Endothelial cell of umbilical vein (primary cell): Measurements from ENCODE around the gene LCN6. TPM values are rescaled to one million over a fixed set of nuclear protein-coding genes. Genes with fewer than 3 reads are reported as not detected.

Experiments
- BruUV-seq: library from RNA; stranded (reverse); fragments of 400-500 nt; replicated peaks from 2 replicates; lab custom pipeline; 2021; lab: Mats Ljungman, UMichigan
- CTCF ChIA-PET: fragments of 300-600, 350-600 bp; sonication (Branson Sonifier 250); formaldehyde crosslinking; loops from one replicate; lab custom pipeline; 2021; ENCODE audit warnings: antibody characterized with exemption, inconsistent platforms; lab: Charles Lee
- POLR2A ChIA-PET: fragments of 300-600, 350-600 bp; sonication (Branson Sonifier 250); formaldehyde crosslinking; loops from one replicate; lab custom pipeline; 2021; ENCODE audit warnings: antibody characterized with exemption, inconsistent platforms; lab: Charles Lee
- DNase-seq: peaks from one replicate; pipeline ENCODE4 v3.0.0-alpha.2; 2011; ENCODE audit warnings: low read depth, low spot score
- FAIRE-seq: peaks from 2 replicates; lab custom pipeline; 2011; peaks lifted over from hg19 to GRCh38; lab: Jason Lieb, UNC
- H2AFZ ChIP-seq: 2 replicates; pipeline ENCODE4 v1.6.0; 2012; ENCODE audit warnings: low read depth, low read length, control low read depth, inconsistent platforms
- H3K27ac ChIP-seq: 2 replicates; pipeline ENCODE4 v1.5.1; 2011; ENCODE audit warnings: low read depth, mild to moderate bottlenecking, control low read depth, low read length, moderate library complexity; ENCODE audit not compliant: insufficient read depth
- H3K27me3 ChIP-seq, 2 experiments: 2 replicates each; pipeline versions ENCODE4 v1.6.0 to v1.6.1; 2011; ENCODE audit warnings: low read length in 2 of 2, mixed read lengths in 1 of 2; ENCODE audit not compliant: control insufficient read depth in 2 of 2, insufficient read depth in 2 of 2
- H3K36me3 ChIP-seq, 2 experiments: 2 replicates in 1 of 2; 3 replicates in 1 of 2; pipeline ENCODE4 v1.5.1; 2011; ENCODE audit warnings: low read length in 2 of 2, mild to moderate bottlenecking in 1 of 2, moderate library complexity in 1 of 2; ENCODE audit not compliant: control insufficient read depth in 2 of 2, insufficient read depth in 2 of 2; ENCODE audit errors: extremely low read depth in 1 of 2
- H3K4me1 ChIP-seq: 3 replicates; pipeline ENCODE4 v1.5.1; 2011; ENCODE audit warnings: mild to moderate bottlenecking, low read length; ENCODE audit not compliant: control insufficient read depth, insufficient read depth; ENCODE audit errors: extremely low read depth
- H3K4me2 ChIP-seq: 2 replicates; pipeline ENCODE4 v1.6.1; 2011; ENCODE audit warnings: low read length, control low read depth, mixed read lengths; ENCODE audit not compliant: insufficient read depth
- H3K4me3 ChIP-seq, 3 experiments: fragments of 200-600 bp in 1 of 3; sonication (generic), shearing (Covaris generic) in 1 of 3; replicated peaks in 1 of 3; 2 replicates each; pipeline ENCODE4 v1.5.1; 2011 to 2016; ENCODE audit warnings: control low read depth in 3 of 3, low read length in 3 of 3, mild to moderate bottlenecking in 2 of 3, inconsistent platforms in 1 of 3, low read depth in 1 of 3, moderate library complexity in 1 of 3; ENCODE audit not compliant: insufficient read depth in 1 of 3
- H3K79me2 ChIP-seq: 2 replicates; pipeline ENCODE4 v1.6.0; 2012; ENCODE audit warnings: low read length, inconsistent platforms; ENCODE audit not compliant: control insufficient read depth, insufficient read depth
- H3K9ac ChIP-seq: replicated peaks from 2 replicates; pipeline ENCODE3; 2011; ENCODE audit warnings: low read length, control low read depth; ENCODE audit not compliant: insufficient read depth; ENCODE audit errors: extremely low read depth
- H3K9me1 ChIP-seq: replicated peaks from 3 replicates; pipeline ENCODE4 v1.6.0; 2011; ENCODE audit warnings: mild to moderate bottlenecking, low read length; ENCODE audit not compliant: control insufficient read depth, insufficient read depth; ENCODE audit errors: extremely low read depth
- H3K9me3 ChIP-seq: replicated peaks from 2 replicates; pipeline ENCODE4 v1.5.1; 2012; ENCODE audit warnings: low read length, inconsistent platforms; ENCODE audit not compliant: control insufficient read depth, insufficient read depth
- H4K20me1 ChIP-seq: replicated peaks from 2 replicates; pipeline ENCODE3; 2011; ENCODE audit warnings: mild to moderate bottlenecking, low read length; ENCODE audit not compliant: control insufficient read depth, insufficient read depth; ENCODE audit errors: extremely low read depth
- CTCF ChIP-seq, 2 donors: IDR thresholded peaks; 1 replicate in 1 of 2; 2 replicates in 1 of 2; pipeline ENCODE4 v1.5.1; 2011; ENCODE audit warnings: low read length in 2 of 2, mild to moderate bottlenecking in 2 of 2, moderate library complexity in 2 of 2, control low read depth in 1 of 2, inconsistent platforms in 1 of 2, low read depth in 1 of 2; ENCODE audit not compliant: insufficient read depth in 1 of 2; ENCODE audit errors: extremely low read depth in 1 of 2
- EZH2 ChIP-seq: IDR thresholded peaks from 2 replicates; pipeline ENCODE4 v1.6.1; 2012; ENCODE audit warnings: borderline replicate concordance, low read depth, mild to moderate bottlenecking, moderate library complexity, low read length, inconsistent platforms; ENCODE audit not compliant: severe bottlenecking
- FOS ChIP-seq: IDR thresholded peaks from 2 replicates; pipeline ENCODE4 v1.6.1; 2011; ENCODE audit warnings: mild to moderate bottlenecking, low read length, moderate library complexity, borderline replicate concordance; ENCODE audit not compliant: insufficient read depth
- GATA2 ChIP-seq: IDR thresholded peaks from 2 replicates; pipeline ENCODE4 v1.7.0; 2011; ENCODE audit warnings: low read depth, mild to moderate bottlenecking, moderate library complexity, mixed read lengths, low read length; ENCODE audit not compliant: insufficient read length, insufficient read depth
- JUN ChIP-seq: IDR thresholded peaks from 2 replicates; pipeline ENCODE4 v1.6.1; 2011; ENCODE audit warnings: borderline replicate concordance, low read depth; ENCODE audit not compliant: insufficient read length, insufficient read depth
- MAX ChIP-seq: IDR thresholded peaks from 2 replicates; pipeline ENCODE4 v1.6.1; 2011; ENCODE audit not compliant: insufficient read depth, insufficient read length
- MYC ChIP-seq: IDR thresholded peaks from one replicate; pipeline ENCODE4 v1.6.1; 2011; ENCODE audit warnings: mild to moderate bottlenecking, low read depth, low read length
- POLR2A ChIP-seq: IDR thresholded peaks from 2 replicates; pipeline ENCODE4 v1.6.1; 2012; ENCODE audit warnings: low read depth, mild to moderate bottlenecking, control low read depth, low read length
- POLR2AphosphoS5 ChIP-seq: IDR thresholded peaks from 2 replicates; pipeline ENCODE4 v1.6.1; 2012; ENCODE audit warnings: low read depth, mild to moderate bottlenecking, control low read depth, low read length, moderate library complexity; ENCODE audit not compliant: insufficient read depth
- dilution Hi-C: fragments of 300-500 bp; cut with MboI; formaldehyde crosslinking; loops from one replicate; pipeline ENCODE4 v1.15.0; 2019; ENCODE audit warnings: low sequenced_read_pairs; ENCODE audit not compliant: extremely low pct_ligation_motif_present
- intact Hi-C: fragments of 100-400 bp; cut with micrococcal nuclease; formaldehyde crosslinking; loops from one replicate; pipeline ENCODE4 v1.10.0; 2022
- polyA plus RNA-seq, 4 experiments: library from polyadenylated mRNA; depleted of rRNA in 3 of 4; stranded (reverse) in 3 of 4; unstranded in 1 of 4; fragments of >200 nt; gene quantifications; 2 replicates each; pipeline versions ENCODE4 v1.2.1 to v1.2.3, GENCODE V29; 2011 to 2012; ENCODE audit warnings: missing spikeins in 1 of 4
- total RNA-seq: library from RNA; stranded (reverse); gene quantifications from 2 replicates; pipeline ENCODE4 v1.2.3, GENCODE V29; 2021

The LCN6 gene
- total and polyA plus RNA-seq, 2 donors (not counting 3 experiments of a cell fraction or from before 2014, with no cell fraction given) = 0.17 TPM; not detected in 1

- Histone ChIP-seq H3K4me1 (peaks cover 3% of the 10 kb centered on the region), H3K9ac (no peak within 1 kb of the TSS), H3K9me1 (no peaks in the 10 kb centered on the region), H3K27ac (no peak within 1 kb of the TSS), H3K4me3 (no peak within 1 kb of the TSS), H3K9me3 (no peaks in the 10 kb centered on the region), H3K36me3 (peaks cover 0 to 2% of the 10 kb centered on the region in 2 experiments), H3K27me3 (peaks cover 26 to 27% of the 10 kb centered on the region in 2 experiments), H3K79me2 (peaks cover 1% of the 10 kb centered on the region), H4K20me1 (no peaks in the 10 kb centered on the region), H2AFZ (no peak within 1 kb of the TSS), H3K4me2 (no peak within 1 kb of the TSS)
- dilution Hi-C loops (no loop called here), intact Hi-C loops (no loop called here)
- no TSS peak for BruUV-seq
- CTCF ChIA-PET = interaction anchor here (1.3 kb wide), 1 partner anchor 233 kb away, joined by 3 read pairs; no protein-coding TSS in a partner anchor
- POLR2A ChIA-PET = no interaction called here
- TF ChIP-seq JUN = no peak
- TF ChIP-seq POLR2AphosphoS5 = no peak
- TF ChIP-seq MYC = no peak
- no peak for TF ChIP-seq FOS
- TF ChIP-seq EZH2 = no peak
- TF ChIP-seq CTCF (IDR thresholded peaks at IDR 0.05; ENCODE audit: extremely low read depth in 1 of 2, insufficient read depth in 1 of 2, low read depth in 1 of 2, low read length in 2 of 2) = no peak
- TF ChIP-seq MAX = no peak
- no peak for TF ChIP-seq POLR2A
- no peak for TF ChIP-seq GATA2
- FAIRE-seq (no peak), DNase-seq (no peak)
Measured at GRCh38 chr9:136796238-136796774, 48.0 kb upstream of the LCN6 start, which contains the start of gene CCDC183. Gene CCDC183, plus strand, starts transcription at chr9:136796338. Its CDS starts 60 bp downstream, at chr9:136796398.
